K562 (cell line): Measurements from ENCODE around the gene RHEB.

Experiments used
- BCL6 ChIP-seq: fragments of 250-450 bp; sonication (Bioruptor Pico); IDR thresholded peaks from 2 replicates; pipeline ENCODE4 v1.4.0; 2020
- ELF1 ChIP-seq: fragments of 200-800 bp; sonication (Bioruptor generic); IDR thresholded peaks from 2 replicates; pipeline ENCODE4 v1.6.1; 2016; ENCODE audit warnings: missing genetic modification characterization, missing compliant biosample characterization
- FOS ChIP-seq: IDR thresholded peaks from 3 replicates; pipeline ENCODE4 v1.6.1; 2011; ENCODE audit not compliant: insufficient read length; ENCODE audit errors: extremely low read depth
- KLF6 ChIP-seq: fragments of 250-450 bp; sonication (Bioruptor Pico); IDR thresholded peaks from 2 replicates; pipeline ENCODE4 v1.4.0; 2020; ENCODE audit warnings: mild to moderate bottlenecking, moderate library complexity, borderline replicate concordance
- POLR2AphosphoS5 ChIP-seq: IDR thresholded peaks from 2 replicates; pipeline ENCODE4 v1.6.1; 2011; ENCODE audit warnings: mild to moderate bottlenecking, low read depth, low read length, moderate library complexity; ENCODE audit not compliant: control insufficient read depth, insufficient read depth
- RBFOX2 ChIP-seq: fragments of 200-400 bp; formaldehyde crosslinking; IDR thresholded peaks from 2 replicates; pipeline ENCODE4 v1.6.1; 2017; ENCODE audit warnings: low read depth, mild to moderate bottlenecking, low read length, moderate library complexity
- TARDBP ChIP-seq: fragments of 450-650 bp; IDR thresholded peaks from 2 replicates; pipeline ENCODE4 v1.6.1; 2016
- ZNF41 ChIP-seq: fragments of 250-450 bp; sonication (Bioruptor Pico); conservative IDR thresholded peaks from 2 replicates; pipeline ENCODE4 v1.4.0; 2020; ENCODE audit warnings: mild to moderate bottlenecking
- TF ChIP-seq, protein P1 (sequence below): IDR thresholded peaks from 2 replicates; pipeline ENCODE4 v1.6.1; 2012; ENCODE audit warnings: low read depth, low read length, improper control_type of control experiment, borderline replicate concordance
- TF ChIP-seq, protein P2 (sequence below), 3 experiments: IDR thresholded peaks in 2 of 3; conservative IDR thresholded peaks in 1 of 3; 2 replicates each; pipeline ENCODE4 v1.5.1; 2011 to 2012; ENCODE audit warnings: low read length in 3 of 3, mild to moderate bottlenecking in 3 of 3, control low read depth in 2 of 3, improper control_type of control experiment in 1 of 3, inconsistent platforms in 1 of 3, low read depth in 1 of 3, mixed read lengths in 1 of 3, moderate library complexity in 1 of 3; ENCODE audit not compliant: insufficient read depth in 2 of 3

DNA sequence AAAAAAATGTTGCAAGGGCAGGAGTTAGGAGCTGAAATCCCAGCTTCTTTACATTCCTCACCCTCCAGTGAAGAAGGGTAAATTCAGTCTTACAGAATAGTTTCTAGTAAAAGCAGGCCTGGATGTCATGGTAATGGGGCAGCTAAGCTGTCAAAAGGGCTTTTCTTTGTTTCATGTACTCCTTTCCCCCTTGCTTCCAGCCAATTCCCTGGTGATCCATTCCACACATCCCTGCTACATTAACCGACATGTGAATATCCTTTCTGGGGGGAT lies 36.0 kb downstream of the RHEB start:
- TF ChIP-seq, protein P1, sequence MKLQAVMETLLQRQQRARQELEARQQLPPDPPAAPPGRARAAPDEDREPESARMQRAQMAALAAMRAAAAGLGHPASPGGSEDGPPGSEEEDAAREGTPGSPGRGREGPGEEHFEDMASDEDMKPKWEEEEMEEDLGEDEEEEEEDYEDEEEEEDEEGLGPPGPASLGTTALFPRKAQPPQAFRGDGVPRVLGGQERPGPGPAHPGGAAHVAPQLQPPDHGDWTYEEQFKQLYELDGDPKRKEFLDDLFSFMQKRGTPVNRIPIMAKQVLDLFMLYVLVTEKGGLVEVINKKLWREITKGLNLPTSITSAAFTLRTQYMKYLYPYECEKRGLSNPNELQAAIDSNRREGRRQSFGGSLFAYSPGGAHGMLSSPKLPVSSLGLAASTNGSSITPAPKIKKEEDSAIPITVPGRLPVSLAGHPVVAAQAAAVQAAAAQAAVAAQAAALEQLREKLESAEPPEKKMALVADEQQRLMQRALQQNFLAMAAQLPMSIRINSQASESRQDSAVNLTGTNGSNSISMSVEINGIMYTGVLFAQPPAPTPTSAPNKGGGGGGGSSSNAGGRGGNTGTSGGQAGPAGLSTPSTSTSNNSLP = no peak
- TF ChIP-seq RBFOX2 = no peak
- TF ChIP-seq, protein P2, sequence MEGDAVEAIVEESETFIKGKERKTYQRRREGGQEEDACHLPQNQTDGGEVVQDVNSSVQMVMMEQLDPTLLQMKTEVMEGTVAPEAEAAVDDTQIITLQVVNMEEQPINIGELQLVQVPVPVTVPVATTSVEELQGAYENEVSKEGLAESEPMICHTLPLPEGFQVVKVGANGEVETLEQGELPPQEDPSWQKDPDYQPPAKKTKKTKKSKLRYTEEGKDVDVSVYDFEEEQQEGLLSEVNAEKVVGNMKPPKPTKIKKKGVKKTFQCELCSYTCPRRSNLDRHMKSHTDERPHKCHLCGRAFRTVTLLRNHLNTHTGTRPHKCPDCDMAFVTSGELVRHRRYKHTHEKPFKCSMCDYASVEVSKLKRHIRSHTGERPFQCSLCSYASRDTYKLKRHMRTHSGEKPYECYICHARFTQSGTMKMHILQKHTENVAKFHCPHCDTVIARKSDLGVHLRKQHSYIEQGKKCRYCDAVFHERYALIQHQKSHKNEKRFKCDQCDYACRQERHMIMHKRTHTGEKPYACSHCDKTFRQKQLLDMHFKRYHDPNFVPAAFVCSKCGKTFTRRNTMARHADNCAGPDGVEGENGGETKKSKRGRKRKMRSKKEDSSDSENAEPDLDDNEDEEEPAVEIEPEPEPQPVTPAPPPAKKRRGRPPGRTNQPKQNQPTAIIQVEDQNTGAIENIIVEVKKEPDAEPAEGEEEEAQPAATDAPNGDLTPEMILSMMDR (IDR thresholded peaks at IDR 0.05 in 2 of 3, conservative IDR thresholded peaks at IDR 0.05 in 1 of 3; ENCODE audit: insufficient read depth in 2 of 3, low read depth in 1 of 3, low read length in 3 of 3) = no peak
- TF ChIP-seq ZNF41 = no peak
- no peak for TF ChIP-seq ELF1 (tag)
- TF ChIP-seq KLF6 (CRISPR knock-in tag) = no peak
- no peak for TF ChIP-seq TARDBP
- no peak for TF ChIP-seq FOS
- no peak for TF ChIP-seq POLR2AphosphoS5
- no peak for TF ChIP-seq BCL6 (CRISPR knock-in tag)
